GM12878 (cell line): ENCODE data around the gene SPOCD1.

Experiments
- BRCA1 ChIP-seq: IDR thresholded peaks from 2 replicates; pipeline ENCODE4 v1.6.1; 2011; ENCODE audit warnings: low read depth, low read length, improper control_type of control experiment
- CBX3 ChIP-seq: fragments of 200-600 bp; sonication (generic); IDR thresholded peaks from 2 replicates; pipeline ENCODE4 v1.6.1; 2016; ENCODE audit warnings: low read depth, borderline replicate concordance
- CHD2 ChIP-seq: IDR thresholded peaks from 2 replicates; pipeline ENCODE4 v1.6.1; 2011; ENCODE audit warnings: low read depth, low read length, improper control_type of control experiment, borderline replicate concordance
- CTCF ChIP-seq, 3 experiments: IDR thresholded peaks in 2 of 3; conservative IDR thresholded peaks in 1 of 3; 2 replicates each; pipeline ENCODE4 v1.5.1; 2011; ENCODE audit warnings: low read depth in 3 of 3, low read length in 3 of 3, mild to moderate bottlenecking in 3 of 3, control low read depth in 2 of 3, moderate library complexity in 2 of 3, inconsistent platforms in 1 of 3, mixed read lengths in 1 of 3; ENCODE audit not compliant: control insufficient read depth in 2 of 3, insufficient read depth in 1 of 3; ENCODE audit errors: extremely low read depth in 1 of 3
- EZH2 ChIP-seq: IDR thresholded peaks from 2 replicates; pipeline ENCODE4 v1.6.1; 2012; ENCODE audit warnings: low read depth, mild to moderate bottlenecking, control low read depth, inconsistent platforms, low read length, borderline replicate concordance; ENCODE audit not compliant: control insufficient read depth
- POLR2A ChIP-seq: IDR thresholded peaks from 2 replicates; pipeline ENCODE4 v1.6.1; 2011; ENCODE audit warnings: low read depth, mild to moderate bottlenecking, low read length
- RAD21 ChIP-seq: IDR thresholded peaks from 2 replicates; pipeline ENCODE4 v1.6.1; 2011; ENCODE audit warnings: mild to moderate bottlenecking, low read depth, low read length, moderate library complexity; ENCODE audit not compliant: insufficient read depth
- SMC3 ChIP-seq: IDR thresholded peaks from 2 replicates; pipeline ENCODE4 v1.6.1; 2011; ENCODE audit warnings: low read length, improper control_type of control experiment, borderline replicate concordance

- no peak for TF ChIP-seq BRCA1
- TF ChIP-seq CBX3: no peak
- TF ChIP-seq SMC3: no peak
- TF ChIP-seq CTCF (IDR thresholded peaks at IDR 0.05 in 2 of 3, conservative IDR thresholded peaks at IDR 0.05 in 1 of 3; ENCODE audit: control insufficient read depth in 2 of 3, extremely low read depth in 1 of 3, insufficient read depth in 1 of 3, low read depth in 3 of 3, low read length in 3 of 3): no peak
- no peak for TF ChIP-seq RAD21
- TF ChIP-seq POLR2A: no peak
- TF ChIP-seq EZH2: no peak
- no peak for TF ChIP-seq CHD2
Measured at GRCh38 chr1:31795801-31796621, 19.8 kb downstream of the SPOCD1 start.
